ENCODE data around the gene PSIP1. TPM values are rescaled to one million over a fixed set of nuclear protein-coding genes. Genes with fewer than 3 reads are reported as not detected.

PSIP1 gene
- total RNA-seq, 1 experiment from 2014 or later = 99.1 TPM

DNA sequence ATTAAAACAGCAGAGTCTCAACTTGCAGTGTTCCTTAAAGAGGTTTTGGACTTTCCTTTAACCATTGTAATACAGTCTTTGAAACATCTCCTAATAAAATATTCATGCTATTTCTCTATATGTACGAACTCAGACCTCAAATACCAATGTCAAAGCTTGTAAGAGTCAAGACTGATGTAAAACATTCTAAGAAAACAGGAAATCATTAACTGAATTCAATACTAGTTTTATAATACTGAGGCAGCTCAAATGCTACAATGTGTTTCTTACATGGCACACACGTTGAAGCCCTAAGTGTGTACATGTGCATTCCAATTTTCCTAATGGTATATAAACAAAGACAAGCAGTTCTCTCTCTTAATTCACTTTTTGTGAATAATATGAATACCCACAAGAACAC is 11.6 kb downstream of the PSIP1 start (continued):
- TF ChIP-seq, protein P1, sequence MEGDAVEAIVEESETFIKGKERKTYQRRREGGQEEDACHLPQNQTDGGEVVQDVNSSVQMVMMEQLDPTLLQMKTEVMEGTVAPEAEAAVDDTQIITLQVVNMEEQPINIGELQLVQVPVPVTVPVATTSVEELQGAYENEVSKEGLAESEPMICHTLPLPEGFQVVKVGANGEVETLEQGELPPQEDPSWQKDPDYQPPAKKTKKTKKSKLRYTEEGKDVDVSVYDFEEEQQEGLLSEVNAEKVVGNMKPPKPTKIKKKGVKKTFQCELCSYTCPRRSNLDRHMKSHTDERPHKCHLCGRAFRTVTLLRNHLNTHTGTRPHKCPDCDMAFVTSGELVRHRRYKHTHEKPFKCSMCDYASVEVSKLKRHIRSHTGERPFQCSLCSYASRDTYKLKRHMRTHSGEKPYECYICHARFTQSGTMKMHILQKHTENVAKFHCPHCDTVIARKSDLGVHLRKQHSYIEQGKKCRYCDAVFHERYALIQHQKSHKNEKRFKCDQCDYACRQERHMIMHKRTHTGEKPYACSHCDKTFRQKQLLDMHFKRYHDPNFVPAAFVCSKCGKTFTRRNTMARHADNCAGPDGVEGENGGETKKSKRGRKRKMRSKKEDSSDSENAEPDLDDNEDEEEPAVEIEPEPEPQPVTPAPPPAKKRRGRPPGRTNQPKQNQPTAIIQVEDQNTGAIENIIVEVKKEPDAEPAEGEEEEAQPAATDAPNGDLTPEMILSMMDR (IDR thresholded peaks at IDR 0.05 in 2 of 3, conservative IDR thresholded peaks at IDR 0.05 in 1 of 3; ENCODE audit: borderline replicate concordance in 1 of 3, insufficient read depth in 1 of 3, low read depth in 2 of 3, low read length in 2 of 3) = no peak
- TF ChIP-seq JUND (IDR thresholded peaks at IDR 0.05) = no peak
- no peak for TF ChIP-seq SP1 (IDR thresholded peaks at IDR 0.05; ENCODE audit: low read depth)
- no peak for TF ChIP-seq CBX3 (IDR thresholded peaks at IDR 0.05; ENCODE audit: low read depth)
- no peak for TF ChIP-seq YY1 (IDR thresholded peaks at IDR 0.05; ENCODE audit: extremely low read depth, insufficient replicate concordance, low read depth, low read length)
- no peak for TF ChIP-seq ZNF274 (IDR thresholded peaks at IDR 0.05; ENCODE audit: low read depth, low read length)
- TF ChIP-seq, protein P2, sequence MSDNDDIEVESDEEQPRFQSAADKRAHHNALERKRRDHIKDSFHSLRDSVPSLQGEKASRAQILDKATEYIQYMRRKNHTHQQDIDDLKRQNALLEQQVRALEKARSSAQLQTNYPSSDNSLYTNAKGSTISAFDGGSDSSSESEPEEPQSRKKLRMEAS (IDR thresholded peaks at IDR 0.05) = no peak

DNA sequence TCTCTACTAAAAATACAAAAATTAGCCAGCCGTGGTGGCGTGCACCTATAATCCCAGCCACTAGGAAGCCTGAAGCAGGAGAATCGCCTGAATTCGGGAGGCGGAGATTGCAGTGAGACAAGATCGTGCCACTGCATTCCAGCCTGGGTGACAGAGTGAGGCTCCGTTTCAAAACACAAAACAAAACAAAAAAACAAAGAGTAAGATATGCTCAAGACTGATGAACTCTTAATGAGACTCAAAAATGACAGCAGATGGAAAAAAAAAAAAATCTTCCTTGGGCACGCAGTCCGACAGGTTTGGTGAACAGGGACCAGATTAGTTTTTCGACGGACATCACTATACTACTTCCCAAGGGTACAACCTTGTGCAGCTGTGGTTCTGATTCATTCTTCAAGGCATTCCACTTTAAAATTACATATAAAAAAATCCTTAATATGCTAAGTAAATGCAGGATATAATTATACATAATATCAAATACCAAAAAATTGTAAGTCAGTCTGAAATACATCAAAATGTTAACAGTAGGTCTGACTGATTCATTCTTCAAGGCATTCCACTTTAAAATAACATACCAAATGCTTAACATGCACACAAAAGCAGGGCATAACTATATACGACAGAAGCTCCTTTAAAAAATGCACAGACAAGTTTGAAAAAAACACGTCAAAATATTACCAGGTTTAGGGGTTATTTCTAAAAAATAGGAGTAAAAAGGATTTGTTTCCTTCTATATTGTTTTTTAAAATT is 12.3 kb downstream of the PSIP1 start:
- no TSS peak for BruUV-seq (replicated peaks)
- Histone ChIP-seq H3K27me3 (ENCODE audit: insufficient read depth, low read length) (no peaks in the 10 kb centered on the region), H2AFZ (ENCODE audit: low read depth, low read length, poor library complexity, severe bottlenecking) (no peak overlapping the region), H3K9me3 (ENCODE audit: control insufficient read depth in 1 of 2, insufficient read depth in 1 of 2, low read depth in 1 of 2, low read length in 2 of 2) (no peaks in the 10 kb centered on the region), H3K4me2 (ENCODE audit: low read length) (no peak overlapping the region), H3K27ac (ENCODE audit: low read depth, low read length) (no peak overlapping the region), H3K9ac (ENCODE audit: low read length) (no peak overlapping the region), H3K79me2 (ENCODE audit: insufficient read depth, low read length) (peaks cover 97% of the 10 kb centered on the region), H3K4me3 (replicated peaks in 1 of 2; ENCODE audit: low read depth in 1 of 2, low read length in 2 of 2) (no peak overlapping the region), H3K4me1 (ENCODE audit: control insufficient read depth in 1 of 2, insufficient read depth in 2 of 2, low read length in 2 of 2) (no peaks in the 10 kb centered on the region), H4K20me1 (ENCODE audit: insufficient read depth) (peaks cover 4% of the 10 kb centered on the region), H3K36me3 (ENCODE audit: control insufficient read depth in 1 of 2, insufficient read depth in 2 of 2, low read length in 2 of 2) (peaks cover 9% of the 10 kb centered on the region in 2 experiments; a peak in 2 of 4 replicates), H3K9me2 (ENCODE audit: insufficient read depth) (no peaks in the 10 kb centered on the region)
- ATAC-seq = no peak
- intact Hi-C loops (cut with micrococcal nuclease) = no loop called here
- ChIA-PET CTCF (no interaction called here), POLR2A (no interaction called here), RAD21 (ENCODE audit: low non-redundant PET in 1 of 2, low total read pairs in 2 of 2, uncharacterized antibody in 2 of 2, unreplicated experiment in 2 of 2) (no interaction called here)
- no peak for DNase-seq (ENCODE audit: low read depth, low spot score)
- TF ChIP-seq, protein P1 (IDR thresholded peaks at IDR 0.05 in 2 of 3, conservative IDR thresholded peaks at IDR 0.05 in 1 of 3; ENCODE audit: borderline replicate concordance in 1 of 3, insufficient read depth in 1 of 3, low read depth in 2 of 3, low read length in 2 of 3) = no peak
- TF ChIP-seq POLR2AphosphoS5 (IDR thresholded peaks at IDR 0.05; ENCODE audit: low read depth, low read length) (no peak), YY1 (IDR thresholded peaks at IDR 0.05; ENCODE audit: extremely low read depth, insufficient replicate concordance, low read depth, low read length) (no peak), JUND (IDR thresholded peaks at IDR 0.05) (no peak), EGR1 (IDR thresholded peaks at IDR 0.05; ENCODE audit: low read depth) (no peak), ZFX (IDR thresholded peaks at IDR 0.05) (no peak), SRF (IDR thresholded peaks at IDR 0.05; ENCODE audit: low read depth) (no peak), ELF1 (IDR thresholded peaks at IDR 0.05; ENCODE audit: borderline replicate concordance, low read depth) (no peak), TCF7L2 (IDR thresholded peaks at IDR 0.05; ENCODE audit: borderline replicate concordance, extremely low read depth, insufficient read depth, insufficient read length) (no peak), EZH2phosphoT487 (IDR thresholded peaks at IDR 0.05; ENCODE audit: borderline replicate concordance) (no peak), RAD21 (IDR thresholded peaks at IDR 0.05; ENCODE audit: low read depth) (no peak), POLR2A (IDR thresholded peaks at IDR 0.05; ENCODE audit: borderline replicate concordance, extremely low read depth, insufficient read depth, insufficient read length) (no peak)
- TF ChIP-seq, protein P3, sequence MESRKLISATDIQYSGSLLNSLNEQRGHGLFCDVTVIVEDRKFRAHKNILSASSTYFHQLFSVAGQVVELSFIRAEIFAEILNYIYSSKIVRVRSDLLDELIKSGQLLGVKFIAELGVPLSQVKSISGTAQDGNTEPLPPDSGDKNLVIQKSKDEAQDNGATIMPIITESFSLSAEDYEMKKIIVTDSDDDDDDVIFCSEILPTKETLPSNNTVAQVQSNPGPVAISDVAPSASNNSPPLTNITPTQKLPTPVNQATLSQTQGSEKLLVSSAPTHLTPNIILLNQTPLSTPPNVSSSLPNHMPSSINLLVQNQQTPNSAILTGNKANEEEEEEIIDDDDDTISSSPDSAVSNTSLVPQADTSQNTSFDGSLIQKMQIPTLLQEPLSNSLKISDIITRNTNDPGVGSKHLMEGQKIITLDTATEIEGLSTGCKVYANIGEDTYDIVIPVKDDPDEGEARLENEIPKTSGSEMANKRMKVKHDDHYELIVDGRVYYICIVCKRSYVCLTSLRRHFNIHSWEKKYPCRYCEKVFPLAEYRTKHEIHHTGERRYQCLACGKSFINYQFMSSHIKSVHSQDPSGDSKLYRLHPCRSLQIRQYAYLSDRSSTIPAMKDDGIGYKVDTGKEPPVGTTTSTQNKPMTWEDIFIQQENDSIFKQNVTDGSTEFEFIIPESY (IDR thresholded peaks at IDR 0.05; ENCODE audit: extremely low read depth, insufficient replicate concordance, low read length) = no peak
